Adrenal gland (tissue), 5 donors: ENCODE measurements around the gene NNT.

Source experiments
- CTCF ChIP-seq, 6 experiments: fragments of 450-650 bp in 4 of 6; fragments of 200-600 bp in 2 of 6; sonication (generic) in 1 of 6; IDR thresholded peaks; 1 replicate in 5 of 6; 2 replicates in 1 of 6; pipeline versions ENCODE4 v1.5.1 to v1.8.0; 2016 to 2021; ENCODE audit warnings: antibody characterized with exemption in 6 of 6, mild to moderate bottlenecking in 2 of 6, moderate library complexity in 1 of 6
- POLR2A ChIP-seq, 2 donors: fragments of 450-650 bp; IDR thresholded peaks; one replicate each; pipeline ENCODE4 v1.6.1; 2017; ENCODE audit warnings: antibody characterized with exemption in 2 of 2, mild to moderate bottlenecking in 2 of 2, moderate library complexity in 1 of 2
- donor health status: DM: no; HTN: no; CAD: no.

- TF ChIP-seq CTCF (IDR thresholded peaks at IDR 0.05) = no peak
- TF ChIP-seq POLR2A (IDR thresholded peaks at IDR 0.05) = no peak
Observed at GRCh38 chr5:43700601-43701000, 97.6 kb downstream of the NNT start.
